ENCODE measurements around the gene ZYG11A. TPM values are rescaled to one million over a fixed set of nuclear protein-coding genes. Genes with fewer than 3 reads are reported as not detected.

ZYG11A gene
- total and polyA plus RNA-seq, 2 of the 8 experiments (the other 6 are each of a cell fraction or from before 2014, with no cell fraction given): 0.89 to 2.6 TPM

DNA sequence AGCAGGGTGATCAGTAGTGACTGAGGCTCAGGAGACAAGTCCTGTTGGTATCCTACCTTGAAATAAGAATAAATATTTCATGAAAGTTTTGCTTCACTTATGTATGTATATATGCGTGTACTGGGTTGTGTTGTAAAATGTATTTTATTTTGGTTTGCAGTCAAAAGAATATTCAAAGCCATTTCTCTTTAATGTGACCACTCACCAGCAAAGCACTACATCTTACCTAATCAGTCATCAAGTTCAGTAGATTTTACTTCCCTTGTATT is 95.6 kb downstream of the ZYG11A start:
- Histone ChIP-seq H4K91ac (replicated peaks; ENCODE audit: insufficient read length, low read length) (no peak overlapping the region), H3K79me2 (ENCODE audit: control insufficient read depth in 1 of 2, insufficient read depth in 2 of 2, low read length in 2 of 2) (no peaks in the 10 kb centered on the region), H3K23me2 (ENCODE audit: low read depth, low read length) (no peaks in the 10 kb centered on the region), H3K27ac (ENCODE audit: low read depth, low read length) (no peak overlapping the region), H3K4ac (replicated peaks; ENCODE audit: insufficient read length, low read depth, low read length) (no peak overlapping the region), H3K4me3 (ENCODE audit: extremely low read depth in 1 of 4, insufficient read depth in 2 of 4, low read depth in 3 of 4, low read length in 4 of 4) (no peak overlapping the region), H3K18ac (ENCODE audit: extremely low read depth, low read length) (no peak overlapping the region), H2BK20ac (ENCODE audit: low read length) (no peak overlapping the region), H2BK5ac (ENCODE audit: low read depth, low read length) (no peak overlapping the region), H2BK120ac (replicated peaks; ENCODE audit: low read depth, low read length) (no peak overlapping the region), H3K27me3 (replicated peaks in 1 of 4; ENCODE audit: control insufficient read depth in 3 of 4, extremely low read depth in 1 of 4, insufficient read depth in 3 of 4, low read length in 3 of 4) (no peaks in the 10 kb centered on the region; a peak in 1 of 7 replicates), H3K4me2 (ENCODE audit: insufficient read depth in 1 of 2, low read depth in 2 of 2, low read length in 2 of 2) (no peak overlapping the region), H2AFZ (ENCODE audit: low read length) (no peak overlapping the region), H3K14ac (ENCODE audit: insufficient read length) (no peak overlapping the region), H4K8ac (ENCODE audit: extremely low read depth, insufficient read depth, low read length) (no peak overlapping the region), H2BK12ac (ENCODE audit: low read depth, low read length) (no peak overlapping the region), H3K56ac (replicated peaks; ENCODE audit: insufficient read length, low read depth, low read length) (no peak overlapping the region), H3K9me3 (ENCODE audit: insufficient read depth in 2 of 2, low read depth in 1 of 2, low read length in 1 of 2) (no peaks in the 10 kb centered on the region), H4K20me1 (replicated peaks in 1 of 2; ENCODE audit: control insufficient read depth in 1 of 2, insufficient read depth in 2 of 2, low read length in 2 of 2) (no peaks in the 10 kb centered on the region), H3K79me1 (ENCODE audit: low read depth, low read length) (no peaks in the 10 kb centered on the region), H2AK5ac (ENCODE audit: low read depth, low read length) (no peak overlapping the region), H3K36me3 (ENCODE audit: control insufficient read depth in 2 of 4, insufficient read depth in 4 of 4, low read length in 3 of 4) (no peaks in the 10 kb centered on the region), H2BK15ac (ENCODE audit: low read length) (no peak overlapping the region), H3K23ac (ENCODE audit: insufficient read length) (no peak overlapping the region), H3K4me1 (replicated peaks in 1 of 4; ENCODE audit: control insufficient read depth in 3 of 4, insufficient read depth in 4 of 4, low read length in 3 of 4) (no peaks in the 10 kb centered on the region), H4K5ac (ENCODE audit: insufficient read length, low read depth, low read length) (no peak overlapping the region), H3K9ac (replicated peaks in 1 of 4; ENCODE audit: extremely low read depth in 1 of 4, low read depth in 3 of 4, low read length in 3 of 4) (no peak overlapping the region)
- ChIA-PET POLR2A (ENCODE audit: partially characterized antibody) (no interaction called here), CTCF (ENCODE audit: partially characterized antibody) (no interaction called here)
- WGBS, 2 experiments (ENCODE audit: extremely low coverage in 1 of 2, insufficient coverage in 1 of 2, insufficient read length in 1 of 2, insufficient replicate concordance in 2 of 2, low coverage in 1 of 2, low lambda C conversion rate in 2 of 2, missing lambda C conversion rate in 1 of 2): 79% methylated on average over 1 of the region's 1 CpG; no CpG with 5 or more reads in 1 of the 2 experiments
- FAIRE-seq: no peak
- no peak for DNase-seq (ENCODE audit: low read depth in 1 of 2, low spot score in 2 of 2)
- TF ChIP-seq EGR1 (IDR thresholded peaks at IDR 0.05; ENCODE audit: borderline replicate concordance, low read depth, low read length) (no peak), CREB1 (IDR thresholded peaks at IDR 0.05) (no peak)
